ENCODE data around the gene YOD1.
"Not testable (repeated sequence)": the region's sequence is repeated elsewhere in the genome, so short reads cannot be mapped to it uniquely, and the experiment has no call there.

The YOD1 gene

GRCh38 chr1:207047505-207047904, 3.5 kb downstream of the YOD1 start:
- no peak for DNase-seq

GRCh38 chr1:207045453-207045852, 5.6 kb downstream of the YOD1 start:
- no peak for DNase-seq

- not testable (repeated sequence) for DNase-seq
Measured at GRCh38 chr1:207041397-207041796, 9.6 kb downstream of the YOD1 start.

- DNase-seq: no peak
Measured at GRCh38 chr1:207040181-207040533, 10.9 kb downstream of the YOD1 start.

GRCh38 chr1:207039380-207040180, 11.4 kb downstream of the YOD1 start:
- DNase-seq: no peak

GRCh38 chr1:207036865-207037264, 14.1 kb downstream of the YOD1 start:
- DNase-seq: no peak

GRCh38 chr1:207035877-207036551, 15.0 kb downstream of the YOD1 start:
- DNase-seq: no peak

- DNase-seq: no peak
Measured at GRCh38 chr1:207034998-207035397, 16.0 kb downstream of the YOD1 start.

GRCh38 chr1:207034208-207034607, 16.8 kb downstream of the YOD1 start:
- no peak for DNase-seq

- DNase-seq: no peak
Measured at GRCh38 chr1:207033302-207033701, 17.7 kb downstream of the YOD1 start.

- peak in 1 of 2 experiments; percentile 84 for DNase-seq
Measured at GRCh38 chr1:207032528-207033017, 18.4 kb downstream of the YOD1 start, which contains the start of gene C1orf116. C1orf116 (minus strand) TSS chr1:207032756; CDS start chr1:207027598, 5,158 bp downstream.

GRCh38 chr1:207031632-207032264, 19.3 kb downstream of the YOD1 start:
- DNase-seq: no peak

GRCh38 chr1:207031016-207031415, 20.0 kb downstream of the YOD1 start:
- no peak for DNase-seq

GRCh38 chr1:207030522-207031009, 20.4 kb downstream of the YOD1 start:
- no peak for DNase-seq

- DNase-seq: no peak
Measured at GRCh38 chr1:207029701-207030521, 21.1 kb downstream of the YOD1 start.

GRCh38 chr1:207028884-207029650, 21.9 kb downstream of the YOD1 start:
- DNase-seq: no peak

- no peak for DNase-seq
Measured at GRCh38 chr1:207027921-207028320, 23.1 kb downstream of the YOD1 start.

- DNase-seq: no peak
Measured at GRCh38 chr1:207027206-207027777, 23.7 kb downstream of the YOD1 start.

- no peak for DNase-seq
Measured at GRCh38 chr1:207026104-207026534, 24.9 kb downstream of the YOD1 start.

GRCh38 chr1:207025146-207025880, 25.7 kb downstream of the YOD1 start:
- no peak for DNase-seq

Measured in NCI-H187 (cell line).